LNCAP (cell line): Measurements from ENCODE around the gene ERO1B.

ENCODE experiments used
- TF ChIP-seq, protein P1 (sequence below): fragments of 450-650 bp; IDR thresholded peaks from 2 replicates; pipeline ENCODE4 v1.5.1; 2017; ENCODE audit warnings: mild to moderate bottlenecking

ERO1B gene, protein sequence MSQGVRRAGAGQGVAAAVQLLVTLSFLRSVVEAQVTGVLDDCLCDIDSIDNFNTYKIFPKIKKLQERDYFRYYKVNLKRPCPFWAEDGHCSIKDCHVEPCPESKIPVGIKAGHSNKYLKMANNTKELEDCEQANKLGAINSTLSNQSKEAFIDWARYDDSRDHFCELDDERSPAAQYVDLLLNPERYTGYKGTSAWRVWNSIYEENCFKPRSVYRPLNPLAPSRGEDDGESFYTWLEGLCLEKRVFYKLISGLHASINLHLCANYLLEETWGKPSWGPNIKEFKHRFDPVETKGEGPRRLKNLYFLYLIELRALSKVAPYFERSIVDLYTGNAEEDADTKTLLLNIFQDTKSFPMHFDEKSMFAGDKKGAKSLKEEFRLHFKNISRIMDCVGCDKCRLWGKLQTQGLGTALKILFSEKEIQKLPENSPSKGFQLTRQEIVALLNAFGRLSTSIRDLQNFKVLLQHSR

DNA sequence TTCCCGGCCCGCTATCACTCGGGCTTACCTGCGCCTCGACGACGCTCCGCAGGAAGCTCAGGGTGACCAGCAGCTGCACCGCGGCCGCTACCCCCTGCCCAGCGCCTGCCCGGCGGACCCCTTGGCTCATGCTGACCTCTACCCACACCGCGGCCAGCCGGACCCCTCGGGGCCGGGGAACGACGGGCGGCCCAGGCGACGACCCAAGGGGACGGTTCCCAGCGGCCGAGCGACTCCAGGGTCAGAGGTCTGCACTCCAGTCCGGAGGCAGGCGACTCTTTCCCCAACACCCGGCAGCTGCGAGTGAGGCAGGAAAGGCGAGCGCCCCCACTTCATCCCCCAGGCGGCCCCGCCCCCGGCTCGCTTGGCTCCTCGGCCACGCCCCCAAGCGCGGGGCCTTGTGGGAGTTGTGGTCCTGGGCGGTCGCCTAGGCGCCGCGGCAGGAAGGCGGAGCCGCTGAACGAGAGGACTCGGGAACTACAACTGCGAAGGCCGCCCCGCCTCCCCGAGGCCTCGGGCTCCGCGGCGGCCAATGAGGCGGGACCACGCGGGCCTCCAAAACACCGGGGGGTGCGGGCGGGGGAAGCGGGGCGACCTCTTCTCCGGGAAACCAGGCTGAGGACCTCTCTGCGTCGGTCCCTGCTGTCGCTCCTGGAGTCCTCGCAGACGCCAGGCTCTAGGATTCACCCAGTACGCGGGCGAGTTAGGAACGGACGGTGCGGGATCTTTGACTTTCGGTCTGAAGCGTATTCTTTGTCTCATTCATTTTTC, at the start of gene ERO1B:
Gene ERO1B, minus strand, starts transcription at position 305 of the 771 bp plus-strand sequence. Its CDS starts 175 bp downstream, at position 130.
- TF ChIP-seq, protein P1, sequence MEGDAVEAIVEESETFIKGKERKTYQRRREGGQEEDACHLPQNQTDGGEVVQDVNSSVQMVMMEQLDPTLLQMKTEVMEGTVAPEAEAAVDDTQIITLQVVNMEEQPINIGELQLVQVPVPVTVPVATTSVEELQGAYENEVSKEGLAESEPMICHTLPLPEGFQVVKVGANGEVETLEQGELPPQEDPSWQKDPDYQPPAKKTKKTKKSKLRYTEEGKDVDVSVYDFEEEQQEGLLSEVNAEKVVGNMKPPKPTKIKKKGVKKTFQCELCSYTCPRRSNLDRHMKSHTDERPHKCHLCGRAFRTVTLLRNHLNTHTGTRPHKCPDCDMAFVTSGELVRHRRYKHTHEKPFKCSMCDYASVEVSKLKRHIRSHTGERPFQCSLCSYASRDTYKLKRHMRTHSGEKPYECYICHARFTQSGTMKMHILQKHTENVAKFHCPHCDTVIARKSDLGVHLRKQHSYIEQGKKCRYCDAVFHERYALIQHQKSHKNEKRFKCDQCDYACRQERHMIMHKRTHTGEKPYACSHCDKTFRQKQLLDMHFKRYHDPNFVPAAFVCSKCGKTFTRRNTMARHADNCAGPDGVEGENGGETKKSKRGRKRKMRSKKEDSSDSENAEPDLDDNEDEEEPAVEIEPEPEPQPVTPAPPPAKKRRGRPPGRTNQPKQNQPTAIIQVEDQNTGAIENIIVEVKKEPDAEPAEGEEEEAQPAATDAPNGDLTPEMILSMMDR: no peak

DNA sequence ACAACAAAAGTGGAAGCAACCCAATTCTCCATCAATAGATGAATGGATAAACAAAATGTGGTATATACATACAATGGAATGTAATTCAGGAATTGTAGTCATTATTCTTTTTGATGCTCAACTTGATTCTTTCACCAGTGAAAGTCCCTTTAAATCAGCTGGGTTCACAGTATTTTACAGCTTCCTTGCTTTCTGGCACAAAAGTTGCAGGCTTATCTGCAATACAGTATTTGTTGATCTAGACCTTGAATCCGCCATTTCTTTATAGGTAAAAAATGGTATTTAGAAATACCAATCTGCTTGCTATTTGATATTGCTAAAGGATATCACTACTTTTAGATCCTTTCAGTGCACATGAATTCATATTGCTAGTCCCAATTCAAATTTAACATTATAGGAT, 44.7 kb upstream of the ERO1B start:
- TF ChIP-seq, protein P1: no peak

DNA sequence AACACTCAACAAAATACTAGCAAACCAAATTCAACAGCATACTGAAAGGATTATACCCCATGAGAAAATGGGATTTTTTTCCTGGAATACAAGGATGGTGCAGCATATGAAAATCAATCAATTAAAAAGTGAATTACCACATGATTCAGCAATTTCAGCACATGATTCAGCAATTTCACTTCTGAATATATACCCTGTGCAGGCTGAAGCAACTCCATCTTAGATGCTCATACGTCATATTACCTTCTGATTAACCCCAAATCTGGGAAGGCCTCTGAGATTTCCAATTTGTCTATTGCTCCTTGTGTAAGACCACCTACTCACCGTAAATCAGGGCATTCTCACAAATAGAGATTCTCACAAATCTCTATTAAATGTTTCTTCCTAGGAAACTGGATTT, 43.8 kb upstream of the ERO1B start:
- TF ChIP-seq, protein P1: no peak

DNA sequence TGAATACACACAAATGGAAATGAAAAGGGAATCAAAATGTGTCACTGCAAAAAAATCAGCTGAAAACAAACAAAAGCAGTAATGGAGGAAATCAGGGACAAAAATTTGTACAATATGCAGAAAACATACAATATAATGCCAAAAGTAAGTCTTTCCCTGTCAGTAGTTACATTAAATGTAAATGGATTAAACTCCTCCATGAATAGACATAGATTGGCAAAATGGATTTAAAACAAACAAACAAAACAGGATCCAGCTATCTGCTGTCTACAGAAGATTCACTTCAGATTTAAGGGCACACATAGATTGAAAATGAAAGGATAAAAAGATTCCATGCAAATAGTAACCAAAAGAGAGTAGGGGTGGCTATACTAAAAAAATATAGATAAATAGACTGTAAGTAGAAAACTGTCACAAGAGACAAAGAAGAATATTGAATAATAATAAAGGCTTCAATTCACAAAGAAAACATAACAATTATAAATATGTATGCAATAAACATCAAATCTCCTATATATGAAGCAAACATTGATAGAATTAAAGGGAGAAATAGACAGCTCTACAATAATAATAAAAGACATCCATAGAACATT, 42.2 kb upstream of the ERO1B start:
- TF ChIP-seq, protein P1: no peak

DNA sequence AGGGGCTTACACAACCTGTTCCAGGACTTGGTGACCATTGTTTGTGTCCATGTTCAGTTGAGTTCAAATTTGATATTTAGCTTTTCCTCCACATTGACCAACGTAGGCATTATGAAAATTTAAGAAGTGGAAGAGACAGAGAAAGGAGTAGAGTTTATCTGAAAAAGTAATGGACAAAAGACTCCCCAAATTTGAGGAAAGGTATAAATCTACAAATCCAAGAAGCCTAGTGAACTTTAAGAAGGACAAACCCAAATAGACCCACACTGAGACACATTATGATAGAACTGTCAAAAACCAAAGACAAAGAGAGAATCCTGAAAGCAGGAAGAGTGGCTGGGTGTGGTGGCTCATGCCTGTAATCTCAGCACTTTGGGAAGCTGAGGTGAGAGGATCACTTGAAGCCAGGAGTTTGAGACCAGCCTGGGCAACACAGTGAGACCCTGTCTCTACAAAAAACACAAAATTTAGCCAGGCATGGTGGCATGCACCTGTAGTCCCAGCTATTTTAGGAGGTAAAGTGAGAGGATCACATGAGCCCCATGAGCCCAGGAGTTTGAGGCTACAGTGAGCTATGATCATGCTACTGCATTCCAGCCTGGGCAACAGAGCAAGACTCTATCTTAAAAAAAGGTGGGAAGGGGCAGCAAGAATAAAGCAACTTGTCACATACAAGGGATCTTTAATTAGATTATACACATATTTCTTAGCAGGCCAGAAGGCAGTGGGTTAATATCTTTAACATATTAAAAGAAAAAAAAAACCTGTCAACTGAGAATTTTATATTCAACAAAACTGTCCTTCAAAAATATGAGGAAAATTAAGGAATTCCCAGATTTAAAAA, 41.0 kb upstream of the ERO1B start:
- TF ChIP-seq, protein P1: no peak

DNA sequence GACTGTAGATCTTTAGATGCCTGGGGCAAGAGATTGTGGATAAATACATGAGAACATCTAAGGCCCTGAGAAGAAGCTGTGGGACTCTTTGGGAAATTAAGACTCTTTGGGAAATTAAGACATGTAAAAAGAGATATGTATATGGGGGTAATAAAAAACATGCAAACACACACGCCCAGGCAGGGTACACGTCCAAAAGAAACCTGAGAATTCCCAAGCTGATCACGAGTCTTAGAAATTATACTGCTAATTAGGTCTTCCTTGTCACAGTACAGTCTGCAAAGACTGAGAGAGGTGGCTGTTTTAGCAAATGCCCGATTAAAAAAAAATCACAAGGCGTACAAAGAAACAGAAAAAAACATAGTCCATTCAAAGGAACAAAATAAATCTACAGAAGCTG, 39.3 kb upstream of the ERO1B start:
- TF ChIP-seq, protein P1: no peak

DNA sequence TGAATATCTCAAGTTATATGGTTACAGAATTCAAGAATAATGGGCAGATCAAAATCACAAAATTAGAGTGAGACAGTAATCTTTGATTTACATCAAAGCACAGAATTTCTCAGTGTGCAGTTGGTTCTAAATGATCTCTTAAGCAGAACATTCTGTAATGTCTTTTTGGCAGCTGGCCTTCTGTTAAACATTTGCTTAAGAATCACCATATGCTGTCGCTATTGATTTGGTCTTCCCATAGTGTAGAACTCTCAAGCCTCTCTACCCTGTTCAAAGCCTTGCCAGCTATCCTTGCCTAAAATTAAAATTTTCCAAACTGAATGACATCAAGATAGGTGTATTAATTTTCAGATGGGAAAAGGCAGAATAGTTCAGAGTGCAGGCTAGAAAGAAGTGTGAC, 38.9 kb upstream of the ERO1B start:
- TF ChIP-seq, protein P1: no peak
